Erythroblast (primary cell): ENCODE data around the gene PRDM15.

Source experiments
- GATA1 ChIP-seq: IDR thresholded peaks from 2 replicates; pipeline ENCODE4 v1.6.1; 2011; ENCODE audit warnings: low read depth, mild to moderate bottlenecking, control low read depth, low read length, moderate library complexity
- POLR2A ChIP-seq: IDR thresholded peaks from 2 replicates; pipeline ENCODE4 v1.6.1; 2011; ENCODE audit warnings: mild to moderate bottlenecking, low read length

- TF ChIP-seq POLR2A: no peak
- TF ChIP-seq GATA1: no peak
These were observed 12.8 kb downstream of the PRDM15 start for GRCh38 chr21:41866274-41866809.
